Suprapubic skin (tissue), 4 donors: ENCODE measurements around the gene ABCA12. TPM values are rescaled to one million over a fixed set of nuclear protein-coding genes. Genes with fewer than 3 reads are reported as not detected.

Experiments
- DNase-seq, 2 donors: peaks; one replicate each; pipeline ENCODE4 v3.0.0-alpha.2; 2019; ENCODE audit warnings: low spot score in 2 of 2
- H3K27ac ChIP-seq: fragments of 200-600 bp; sonication (generic); one replicate; pipeline ENCODE4 v1.5.1; 2019
- H3K27me3 ChIP-seq: fragments of 200-600 bp; sonication (generic); one replicate; pipeline ENCODE4 v1.5.1; 2019
- H3K36me3 ChIP-seq: fragments of 200-600 bp; sonication (generic); one replicate; pipeline ENCODE4 v1.5.1; 2019
- H3K4me1 ChIP-seq: fragments of 200-600 bp; sonication (generic); one replicate; pipeline ENCODE4 v1.5.1; 2019
- H3K4me3 ChIP-seq: fragments of 200-600 bp; sonication (generic); one replicate; pipeline ENCODE4 v1.5.1; 2019; ENCODE audit warnings: mild to moderate bottlenecking
- H3K9me3 ChIP-seq: fragments of 200-600 bp; sonication (generic); one replicate; pipeline ENCODE4 v1.5.1; 2019
- CTCF ChIP-seq, 2 donors: fragments of 200-600 bp in 1 of 2; fragments of 450-650 bp in 1 of 2; sonication (generic) in 1 of 2; IDR thresholded peaks; one replicate each; pipeline ENCODE4 v1.5.1; 2016 to 2019; ENCODE audit warnings: antibody characterized with exemption in 2 of 2, mild to moderate bottlenecking in 1 of 2, moderate library complexity in 1 of 2
- EP300 ChIP-seq: sonication (generic); formaldehyde crosslinking; IDR thresholded peaks from one replicate; pipeline ENCODE4 v1.6.1; 2017; ENCODE audit warnings: antibody characterized with exemption
- POLR2A ChIP-seq, 2 donors: fragments of 450-650 bp; IDR thresholded peaks; one replicate each; pipeline ENCODE4 v1.6.1; 2017; ENCODE audit warnings: antibody characterized with exemption in 2 of 2, mild to moderate bottlenecking in 2 of 2, moderate library complexity in 2 of 2
- POLR2AphosphoS5 ChIP-seq, 3 donors: sonication (generic); formaldehyde crosslinking; IDR thresholded peaks; one replicate each; pipeline ENCODE4 v1.6.1; 2017; ENCODE audit warnings: antibody characterized with exemption in 3 of 3
- WGBS: methylation state at CpG from one replicate; pipeline ENCODE4 v1.1.5; 2018; 5-methylcytosine and 5-hydroxymethylcytosine counted together
- total RNA-seq, 4 donors: library from RNA; depleted of rRNA; stranded (reverse); fragments of >200 nt; gene quantifications; one replicate each; pipeline ENCODE4 v1.1.0, GENCODE V29; 2016

Gene ABCA12
- total RNA-seq, 4 donors from 2014 or later = 55.9 to 98.4 (median 65.9) TPM

GRCh38 chr2:215060861-215061536 is 77.4 kb downstream of the ABCA12 start:
- Histone ChIP-seq H3K4me1 (no peaks in the 10 kb centered on the region), H3K27ac (no peak overlapping the region), H3K9me3 (no peaks in the 10 kb centered on the region), H3K4me3 (no peak overlapping the region), H3K36me3 (no peaks in the 10 kb centered on the region), H3K27me3 (no peaks in the 10 kb centered on the region)
- WGBS = 54% methylated on average over 7 of the region's 7 CpGs
- no peak for DNase-seq
- no peak for TF ChIP-seq POLR2A (IDR thresholded peaks at IDR 0.05)

GRCh38 chr2:215059724-215060123 is 78.7 kb downstream of the ABCA12 start:
- no peak overlapping the region for H3K4me3 ChIP-seq
- H3K4me1 ChIP-seq = no peaks in the 10 kb centered on the region
- no peak for DNase-seq
- 28% methylated on average over 2 of the region's 2 CpGs for WGBS
- H3K27ac ChIP-seq = no peak overlapping the region
- no peaks in the 10 kb centered on the region for H3K9me3 ChIP-seq
- no peaks in the 10 kb centered on the region for H3K36me3 ChIP-seq
- H3K27me3 ChIP-seq = no peaks in the 10 kb centered on the region
- TF ChIP-seq POLR2AphosphoS5 (IDR thresholded peaks at IDR 0.05) (no peak), CTCF (IDR thresholded peaks at IDR 0.05) (no peak), POLR2A (IDR thresholded peaks at IDR 0.05) (no peak), EP300 (no peak)

GRCh38 chr2:215055891-215056290 is 82.5 kb downstream of the ABCA12 start:
- 79% methylated on average over 2 of the region's 2 CpGs for WGBS
- no peak overlapping the region for H3K4me3 ChIP-seq
- no peaks in the 10 kb centered on the region for H3K4me1 ChIP-seq
- TF ChIP-seq EP300 = no peak
- TF ChIP-seq CTCF (IDR thresholded peaks at IDR 0.05) = no peak
- no peak for TF ChIP-seq POLR2AphosphoS5 (IDR thresholded peaks at IDR 0.05)
- TF ChIP-seq POLR2A (IDR thresholded peaks at IDR 0.05) = no peak
- no peaks in the 10 kb centered on the region for H3K9me3 ChIP-seq
- DNase-seq = no peak
- H3K27me3 ChIP-seq = no peaks in the 10 kb centered on the region
- no peaks in the 10 kb centered on the region for H3K36me3 ChIP-seq
- no peak overlapping the region for H3K27ac ChIP-seq

- H3K27ac ChIP-seq = no peak overlapping the region
- DNase-seq = no peak
- no peaks in the 10 kb centered on the region for H3K27me3 ChIP-seq
- H3K4me1 ChIP-seq = no peaks in the 10 kb centered on the region
- H3K4me3 ChIP-seq = no peak overlapping the region
- H3K9me3 ChIP-seq = no peaks in the 10 kb centered on the region
- TF ChIP-seq EP300 (no peak), POLR2AphosphoS5 (IDR thresholded peaks at IDR 0.05) (no peak), CTCF (IDR thresholded peaks at IDR 0.05) (no peak)
- H3K36me3 ChIP-seq = no peaks in the 10 kb centered on the region
- 68% methylated on average over 3 of the region's 3 CpGs for WGBS
Measured at GRCh38 chr2:215052810-215053209, 85.6 kb downstream of the ABCA12 start.

- Histone ChIP-seq H3K36me3 (no peaks in the 10 kb centered on the region), H3K4me3 (no peak overlapping the region), H3K27me3 (no peaks in the 10 kb centered on the region), H3K4me1 (no peaks in the 10 kb centered on the region), H3K9me3 (no peaks in the 10 kb centered on the region), H3K27ac (no peak overlapping the region)
- WGBS = 55% methylated on average over 3 of the region's 3 CpGs
- TF ChIP-seq POLR2A (IDR thresholded peaks at IDR 0.05) = no peak
- no peak for TF ChIP-seq EP300
- no peak for TF ChIP-seq POLR2AphosphoS5 (IDR thresholded peaks at IDR 0.05)
- no peak for TF ChIP-seq CTCF (IDR thresholded peaks at IDR 0.05)
- no peak for DNase-seq
Measured at GRCh38 chr2:215052404-215052803, 86.0 kb downstream of the ABCA12 start.

- no peaks in the 10 kb centered on the region for H3K9me3 ChIP-seq
- no peak overlapping the region for H3K4me3 ChIP-seq
- H3K36me3 ChIP-seq = peaks cover 4% of the 10 kb centered on the region
- H3K27ac ChIP-seq = no peak overlapping the region
- no peak for DNase-seq
- H3K27me3 ChIP-seq = no peaks in the 10 kb centered on the region
- no peak for TF ChIP-seq POLR2A (IDR thresholded peaks at IDR 0.05)
- TF ChIP-seq EP300 = no peak
- TF ChIP-seq CTCF (IDR thresholded peaks at IDR 0.05) = no peak
- TF ChIP-seq POLR2AphosphoS5 (IDR thresholded peaks at IDR 0.05) = no peak
- WGBS = 83% methylated on average over 2 of the region's 2 CpGs
- H3K4me1 ChIP-seq = no peaks in the 10 kb centered on the region
Measured at GRCh38 chr2:215049341-215049740, 89.1 kb downstream of the ABCA12 start.
